22Rv1 (cell line): ENCODE measurements around the gene SDK1.

Experiments used
- CTCF ChIP-seq: fragments of 450-650 bp; IDR thresholded peaks from 2 replicates; pipeline ENCODE4 v1.5.1; 2017; ENCODE audit warnings: mild to moderate bottlenecking
- ZFX ChIP-seq: fragments of 450-650 bp; IDR thresholded peaks from 2 replicates; pipeline ENCODE4 v1.6.1; 2017; ENCODE audit warnings: antibody characterized with exemption, borderline replicate concordance

DNA sequence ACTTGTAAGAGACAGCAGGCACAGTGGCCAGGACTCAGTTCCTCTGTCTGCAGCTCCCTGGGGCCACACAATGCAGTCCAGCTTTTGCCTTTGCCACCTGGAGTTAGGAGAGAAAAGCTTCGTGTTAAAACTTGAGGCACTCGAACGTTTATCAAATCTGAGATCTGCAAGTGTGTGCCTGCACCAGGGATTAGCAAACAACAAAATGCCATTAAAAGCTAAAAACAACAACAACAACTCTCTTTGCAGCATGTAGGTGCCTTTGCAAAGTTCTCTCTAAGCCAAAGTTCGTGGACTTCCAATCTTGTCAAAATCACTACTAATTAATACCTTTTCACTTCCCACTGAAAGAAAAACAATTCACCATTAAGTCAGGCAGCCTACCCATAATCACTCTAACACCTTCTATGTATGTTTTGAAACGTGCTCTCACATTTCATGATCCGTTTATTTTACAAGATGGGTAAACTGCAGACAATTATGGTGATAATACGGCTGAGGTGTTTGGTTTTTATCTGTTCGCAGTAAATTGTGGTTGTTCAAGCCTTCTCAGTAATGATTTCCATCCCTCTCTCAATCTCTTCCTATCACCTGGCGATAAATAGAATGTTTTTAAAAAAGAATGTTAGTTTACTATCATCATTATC lies 36.2 kb upstream of the SDK1 start:
- TF ChIP-seq CTCF (no peak), ZFX (no peak)
